NT2/D1 (cell line): ENCODE measurements around the gene FAM110D.

Source experiments
- SUZ12 ChIP-seq: IDR thresholded peaks from 2 replicates; pipeline ENCODE4 v1.6.1; 2011; ENCODE audit not compliant: insufficient read length, insufficient read depth; ENCODE audit errors: extremely low read depth
- YY1 ChIP-seq: IDR thresholded peaks from 2 replicates; pipeline ENCODE4 v1.6.1; 2011; ENCODE audit not compliant: insufficient read length, insufficient read depth
- ZNF274 ChIP-seq: IDR thresholded peaks from 2 replicates; pipeline ENCODE4 v1.6.1; 2011; ENCODE audit warnings: mild to moderate bottlenecking, low read depth, low read length

DNA sequence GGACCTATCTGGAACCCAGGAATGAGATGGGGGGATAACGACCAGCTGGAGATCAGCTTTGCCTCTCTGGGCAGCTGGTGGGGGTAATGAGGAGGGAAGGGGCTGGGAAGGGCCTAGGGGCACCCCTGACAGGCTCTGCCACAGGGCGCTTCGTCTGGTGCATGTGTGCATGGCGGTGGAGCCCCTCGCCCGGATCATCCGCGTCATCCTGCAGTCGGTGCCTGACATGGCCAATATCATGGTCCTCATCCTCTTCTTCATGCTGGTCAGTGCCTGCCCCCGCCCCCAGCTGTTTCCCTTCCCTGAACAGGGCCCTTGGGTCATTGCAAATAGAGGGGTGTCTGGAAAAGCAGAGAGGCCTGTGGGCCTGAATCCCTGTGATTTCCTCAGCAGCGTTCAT is 38.9 kb downstream of the FAM110D start:
- TF ChIP-seq ZNF274 = no peak
- no peak for TF ChIP-seq SUZ12
- TF ChIP-seq YY1 = no peak
